Neural cell (in vitro differentiated cells): ENCODE measurements around the gene NPR3. TPM values are rescaled to one million over a fixed set of nuclear protein-coding genes. Genes with fewer than 3 reads are reported as not detected.

Source experiments
- H2AFZ ChIP-seq: fragments of 200-600, 300-800 bp; sonication (generic), shearing (Covaris generic); 2 replicates; pipeline ENCODE4 v1.6.0; 2014; ENCODE audit warnings: low read depth, mild to moderate bottlenecking, antibody characterized with exemption, low read length, moderate library complexity
- H3F3A ChIP-seq: fragments of 200-600 bp; shearing (Covaris generic); 2 replicates; pipeline ENCODE4 v1.6.1; 2016; ENCODE audit warnings: mild to moderate bottlenecking, moderate library complexity, mixed read lengths, antibody characterized with exemption, low read length; ENCODE audit not compliant: insufficient read depth, poor library complexity, severe bottlenecking
- H3K27ac ChIP-seq: fragments of 200-600, 300-800 bp; sonication (generic), shearing (Covaris generic); 2 replicates; pipeline ENCODE4 v1.5.1; 2014; ENCODE audit warnings: mild to moderate bottlenecking, low read length, moderate library complexity
- H3K27me3 ChIP-seq: fragments of 300-800, 200-600 bp; sonication (generic), shearing (Covaris generic); 2 replicates; pipeline ENCODE4 v1.6.0; 2014; ENCODE audit warnings: mild to moderate bottlenecking, low read depth, low read length, moderate library complexity; ENCODE audit not compliant: insufficient read depth
- H3K36me3 ChIP-seq: fragments of 300-800, 200-600 bp; sonication (generic), shearing (Covaris generic); 2 replicates; pipeline ENCODE4 v1.5.1; 2014; ENCODE audit warnings: mild to moderate bottlenecking, antibody characterized with exemption, low read length, moderate library complexity; ENCODE audit not compliant: insufficient read depth
- H3K4me2 ChIP-seq: fragments of 300-800, 200-600 bp; sonication (generic), shearing (Covaris generic); 2 replicates; pipeline ENCODE4 v1.6.0; 2014; ENCODE audit warnings: mild to moderate bottlenecking, low read length
- H3K4me3 ChIP-seq: fragments of 300-800, 200-600 bp; sonication (generic), shearing (Covaris generic); 2 replicates; pipeline ENCODE4 v1.5.1; 2014; ENCODE audit warnings: mild to moderate bottlenecking, low read length, moderate library complexity
- H3K79me2 ChIP-seq: fragments of 200-600 bp; shearing (Covaris generic); replicated peaks from 2 replicates; pipeline ENCODE4 v1.6.0; 2014; ENCODE audit warnings: mild to moderate bottlenecking, low read length, moderate library complexity; ENCODE audit not compliant: insufficient read depth
- H3K9ac ChIP-seq: fragments of 300-800, 200-600 bp; sonication (generic), shearing (Covaris generic); 2 replicates; pipeline ENCODE4 v1.6.1; 2016; ENCODE audit warnings: mild to moderate bottlenecking, low read length, mixed read lengths
- H3K9me2 ChIP-seq: fragments of 200-600 bp; shearing (Covaris generic); 2 replicates; pipeline ENCODE4 v1.6.1; 2016; ENCODE audit warnings: mild to moderate bottlenecking, low read length, mixed read lengths; ENCODE audit not compliant: insufficient read depth
- H3K9me3 ChIP-seq: fragments of 200-600, 300-800 bp; sonication (generic), shearing (Covaris generic); 2 replicates; pipeline ENCODE4 v1.6.1; 2016; ENCODE audit warnings: mild to moderate bottlenecking, mixed run types, low read length, moderate library complexity, mixed read lengths
- H4K20me1 ChIP-seq: fragments of 200-600 bp; shearing (Covaris generic); 2 replicates; pipeline ENCODE4 v1.6.1; 2016; ENCODE audit warnings: mild to moderate bottlenecking, mixed run types; ENCODE audit not compliant: insufficient read depth
- EP300 ChIP-seq: fragments of 450-650 bp; conservative IDR thresholded peaks from 2 replicates; pipeline ENCODE4 v1.6.1; 2014; ENCODE audit warnings: antibody characterized with exemption, mild to moderate bottlenecking, moderate library complexity; ENCODE audit not compliant: poor library complexity, severe bottlenecking
- EZH2 ChIP-seq: fragments of 200-600, 300-800 bp; shearing (Covaris generic), sonication (generic); IDR thresholded peaks from 2 replicates; pipeline ENCODE4 v1.6.1; 2014; ENCODE audit warnings: antibody characterized with exemption, low read length, borderline replicate concordance, mild to moderate bottlenecking; ENCODE audit not compliant: insufficient read depth, poor library complexity, severe bottlenecking
- MXI1 ChIP-seq: fragments of 450-650 bp; conservative IDR thresholded peaks from 2 replicates; pipeline ENCODE4 v1.6.1; 2014; ENCODE audit warnings: antibody characterized with exemption, mild to moderate bottlenecking; ENCODE audit not compliant: poor library complexity, severe bottlenecking
- POLR2AphosphoS5 ChIP-seq: IDR thresholded peaks from 2 replicates; pipeline ENCODE4 v1.6.1; 2012
- RAD21 ChIP-seq: fragments of 450-650 bp; conservative IDR thresholded peaks from 2 replicates; pipeline ENCODE4 v1.6.1; 2014; ENCODE audit warnings: antibody characterized with exemption, mild to moderate bottlenecking, moderate library complexity
- SMC3 ChIP-seq: fragments of 450-650 bp; conservative IDR thresholded peaks from 2 replicates; pipeline ENCODE4 v1.6.1; 2014; ENCODE audit warnings: antibody characterized with exemption, mild to moderate bottlenecking, moderate library complexity; ENCODE audit not compliant: poor library complexity
- TAF1 ChIP-seq: IDR thresholded peaks from 2 replicates; pipeline ENCODE4 v1.6.1; 2012; ENCODE audit warnings: low read depth
- polyA plus RNA-seq: library from polyadenylated mRNA; depleted of rRNA; stranded (reverse); fragments of >200 nt; gene quantifications from 2 replicates; pipeline ENCODE4 v1.2.3, GENCODE V29; 2014
- TF ChIP-seq, protein P1 (sequence below): IDR thresholded peaks from 2 replicates; pipeline ENCODE4 v1.6.1; 2012; ENCODE audit warnings: borderline replicate concordance
- TF ChIP-seq, protein P2 (sequence below): fragments of 450-650 bp; IDR thresholded peaks from 2 replicates; pipeline ENCODE4 v1.5.1; 2014; ENCODE audit warnings: antibody characterized with exemption, mild to moderate bottlenecking, moderate library complexity; ENCODE audit not compliant: poor library complexity, severe bottlenecking

NPR3 gene
- polyA plus RNA-seq, 1 donor from 2014 or later = 1.5 TPM

DNA sequence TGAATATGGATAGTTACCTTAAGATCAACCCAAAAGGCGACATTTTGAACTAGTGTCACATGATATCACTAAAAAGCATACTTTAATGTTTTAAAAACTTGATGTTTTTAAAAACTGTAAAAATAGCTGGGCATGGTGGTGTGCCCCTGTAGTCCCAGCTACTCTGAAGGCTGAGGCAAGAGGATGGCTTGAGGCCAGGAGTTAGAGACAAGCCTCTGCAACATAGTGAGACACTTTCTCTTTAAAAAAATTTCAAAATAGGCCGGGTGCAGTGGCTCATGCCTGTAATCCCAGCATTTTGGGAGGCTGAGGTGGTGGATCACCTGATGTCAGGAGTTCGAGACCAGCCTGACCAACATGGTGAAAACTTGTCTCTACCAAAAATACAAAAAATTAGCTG is 129.5 kb downstream of the NPR3 start:
- Histone ChIP-seq H3K4me3 (no peak overlapping the region), H3K36me3 (no peaks in the 10 kb centered on the region), H3K9ac (no peak overlapping the region), H3K79me2 (no peaks in the 10 kb centered on the region), H3F3A (no peaks in the 10 kb centered on the region), H3K27ac (no peak overlapping the region), H4K20me1 (no peaks in the 10 kb centered on the region), H3K27me3 (no peaks in the 10 kb centered on the region), H3K9me3 (no peaks in the 10 kb centered on the region), H3K9me2 (no peaks in the 10 kb centered on the region), H3K4me2 (no peak overlapping the region), H2AFZ (no peak overlapping the region)
- TF ChIP-seq MXI1 = no peak
- TF ChIP-seq EZH2 = no peak
- TF ChIP-seq SMC3 = no peak
- TF ChIP-seq POLR2AphosphoS5 = no peak
- TF ChIP-seq, protein P1, sequence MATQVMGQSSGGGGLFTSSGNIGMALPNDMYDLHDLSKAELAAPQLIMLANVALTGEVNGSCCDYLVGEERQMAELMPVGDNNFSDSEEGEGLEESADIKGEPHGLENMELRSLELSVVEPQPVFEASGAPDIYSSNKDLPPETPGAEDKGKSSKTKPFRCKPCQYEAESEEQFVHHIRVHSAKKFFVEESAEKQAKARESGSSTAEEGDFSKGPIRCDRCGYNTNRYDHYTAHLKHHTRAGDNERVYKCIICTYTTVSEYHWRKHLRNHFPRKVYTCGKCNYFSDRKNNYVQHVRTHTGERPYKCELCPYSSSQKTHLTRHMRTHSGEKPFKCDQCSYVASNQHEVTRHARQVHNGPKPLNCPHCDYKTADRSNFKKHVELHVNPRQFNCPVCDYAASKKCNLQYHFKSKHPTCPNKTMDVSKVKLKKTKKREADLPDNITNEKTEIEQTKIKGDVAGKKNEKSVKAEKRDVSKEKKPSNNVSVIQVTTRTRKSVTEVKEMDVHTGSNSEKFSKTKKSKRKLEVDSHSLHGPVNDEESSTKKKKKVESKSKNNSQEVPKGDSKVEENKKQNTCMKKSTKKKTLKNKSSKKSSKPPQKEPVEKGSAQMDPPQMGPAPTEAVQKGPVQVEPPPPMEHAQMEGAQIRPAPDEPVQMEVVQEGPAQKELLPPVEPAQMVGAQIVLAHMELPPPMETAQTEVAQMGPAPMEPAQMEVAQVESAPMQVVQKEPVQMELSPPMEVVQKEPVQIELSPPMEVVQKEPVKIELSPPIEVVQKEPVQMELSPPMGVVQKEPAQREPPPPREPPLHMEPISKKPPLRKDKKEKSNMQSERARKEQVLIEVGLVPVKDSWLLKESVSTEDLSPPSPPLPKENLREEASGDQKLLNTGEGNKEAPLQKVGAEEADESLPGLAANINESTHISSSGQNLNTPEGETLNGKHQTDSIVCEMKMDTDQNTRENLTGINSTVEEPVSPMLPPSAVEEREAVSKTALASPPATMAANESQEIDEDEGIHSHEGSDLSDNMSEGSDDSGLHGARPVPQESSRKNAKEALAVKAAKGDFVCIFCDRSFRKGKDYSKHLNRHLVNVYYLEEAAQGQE = no peak
- no peak for TF ChIP-seq EP300
- TF ChIP-seq RAD21 = no peak
- no peak for TF ChIP-seq TAF1
- TF ChIP-seq, protein P2, sequence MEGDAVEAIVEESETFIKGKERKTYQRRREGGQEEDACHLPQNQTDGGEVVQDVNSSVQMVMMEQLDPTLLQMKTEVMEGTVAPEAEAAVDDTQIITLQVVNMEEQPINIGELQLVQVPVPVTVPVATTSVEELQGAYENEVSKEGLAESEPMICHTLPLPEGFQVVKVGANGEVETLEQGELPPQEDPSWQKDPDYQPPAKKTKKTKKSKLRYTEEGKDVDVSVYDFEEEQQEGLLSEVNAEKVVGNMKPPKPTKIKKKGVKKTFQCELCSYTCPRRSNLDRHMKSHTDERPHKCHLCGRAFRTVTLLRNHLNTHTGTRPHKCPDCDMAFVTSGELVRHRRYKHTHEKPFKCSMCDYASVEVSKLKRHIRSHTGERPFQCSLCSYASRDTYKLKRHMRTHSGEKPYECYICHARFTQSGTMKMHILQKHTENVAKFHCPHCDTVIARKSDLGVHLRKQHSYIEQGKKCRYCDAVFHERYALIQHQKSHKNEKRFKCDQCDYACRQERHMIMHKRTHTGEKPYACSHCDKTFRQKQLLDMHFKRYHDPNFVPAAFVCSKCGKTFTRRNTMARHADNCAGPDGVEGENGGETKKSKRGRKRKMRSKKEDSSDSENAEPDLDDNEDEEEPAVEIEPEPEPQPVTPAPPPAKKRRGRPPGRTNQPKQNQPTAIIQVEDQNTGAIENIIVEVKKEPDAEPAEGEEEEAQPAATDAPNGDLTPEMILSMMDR = no peak

Other genes with a start within 250 kb of the NPR3 start
- 927 and 1,107 TPM in 2 replicates for gene SUB1, start 125.8 kb upstream of the NPR3 start, polyA plus RNA-seq